Hematopoietic multipotent progenitor cell treated with erythropoietin and hydrocortisone succinate and interleukin-3 and kit ligand, for 6 days (in vitro differentiated cells): Measurements from ENCODE around the gene ADAM8.
"Not testable (repeated sequence)": the region's sequence is repeated elsewhere in the genome, so short reads cannot be mapped to it uniquely, and the experiment has no call there.

Experiments
- DNase-seq: peaks from one replicate; pipeline ENCODE4 v3.0.0-alpha.2; 2015

ADAM8 gene

GRCh38 chr10:133276435-133277201 lies at the start of gene ADAM8:
ADAM8 (minus strand) TSS chr10:133276868; CDS start chr10:133276817, 51 bp downstream.
- peak; percentile 73 for DNase-seq

GRCh38 chr10:133326223-133326551 lies 49.5 kb upstream of the ADAM8 start:
- DNase-seq, result no peak

- no peak for DNase-seq
Observed at GRCh38 chr10:133325440-133326222, 49.0 kb upstream of the ADAM8 start.

GRCh38 chr10:133324857-133325260 lies 48.2 kb upstream of the ADAM8 start:
- no peak for DNase-seq

GRCh38 chr10:133324198-133324792 lies 47.6 kb upstream of the ADAM8 start:
- DNase-seq, result peak; percentile 82

- DNase-seq, result not testable (repeated sequence)
Observed at GRCh38 chr10:133322064-133322709, 45.5 kb upstream of the ADAM8 start.

GRCh38 chr10:133320852-133321422 lies 44.3 kb upstream of the ADAM8 start:
- DNase-seq, result not testable (repeated sequence)

- peak; percentile 79 for DNase-seq
Observed at GRCh38 chr10:133318494-133319127, 41.9 kb upstream of the ADAM8 start.

GRCh38 chr10:133316732-133317131 lies 40.1 kb upstream of the ADAM8 start:
- no peak for DNase-seq

- no peak for DNase-seq
Observed at GRCh38 chr10:133316266-133316665, 39.6 kb upstream of the ADAM8 start.

GRCh38 chr10:133315847-133316246 lies 39.2 kb upstream of the ADAM8 start:
- no peak for DNase-seq

GRCh38 chr10:133314911-133315310 lies 38.2 kb upstream of the ADAM8 start:
- DNase-seq, result no peak

GRCh38 chr10:133313192-133313591 lies 36.5 kb upstream of the ADAM8 start:
- DNase-seq, result no peak

GRCh38 chr10:133312769-133313145 lies 36.1 kb upstream of the ADAM8 start:
- DNase-seq, result no peak

GRCh38 chr10:133312016-133312768 lies 35.5 kb upstream of the ADAM8 start:
- DNase-seq, result no peak

- no peak for DNase-seq
Observed at GRCh38 chr10:133311570-133311969, 34.9 kb upstream of the ADAM8 start.

- DNase-seq, result no peak
Observed at GRCh38 chr10:133310789-133311188, 34.1 kb upstream of the ADAM8 start.

- no peak for DNase-seq
Observed at GRCh38 chr10:133310399-133310755, 33.7 kb upstream of the ADAM8 start.

GRCh38 chr10:133309720-133310398 lies 33.2 kb upstream of the ADAM8 start:
- no peak for DNase-seq

- peak; percentile 88 for DNase-seq
Observed at GRCh38 chr10:133309100-133309719, 32.5 kb upstream of the ADAM8 start.
